PC-3 (cell line): ENCODE measurements around the gene KCNE2. TPM values are rescaled to one million over a fixed set of nuclear protein-coding genes. Genes with fewer than 3 reads are reported as not detected.
A peak's percentile ranks its signal among the peaks of the same experiment; 100 is the strongest.

ENCODE experiments used
- ATAC-seq: fragments of 200-7000 bp; cut with Tn5 transposase; 2 replicates; pipeline ENCODE4 v1.9.1; 2020; ENCODE audit warnings: mild to moderate bottlenecking, moderate library complexity
- BruUV-seq: library from RNA; stranded (reverse); fragments of 400-500 nt; replicated peaks from 2 replicates; lab custom pipeline; 2021; lab: Mats Ljungman, UMichigan
- CTCF ChIA-PET: fragments of 300-600 bp; sonication (Branson Sonifier 250); formaldehyde crosslinking; loops from one replicate; lab custom pipeline; 2022; ENCODE audit warnings: antibody characterized with exemption; lab: Charles Lee
- POLR2A ChIA-PET: fragments of 300-600 bp; sonication (Branson Sonifier 250); formaldehyde crosslinking; loops from one replicate; lab custom pipeline; 2022; ENCODE audit warnings: antibody characterized with exemption; ENCODE audit not compliant: unreplicated experiment; lab: Charles Lee
- DNase-seq: peaks from one replicate; pipeline ENCODE4 v3.0.0-alpha.2; 2015
- H2AFZ ChIP-seq: fragments of 300-600 bp; sonication (generic); 2 replicates; pipeline ENCODE4 v1.6.0; 2016; ENCODE audit warnings: antibody characterized with exemption, low read length
- H3F3A ChIP-seq: fragments of 300-600 bp; sonication (generic); one replicate; pipeline ENCODE4 v1.6.0; 2017; ENCODE audit warnings: antibody characterized with exemption, low read length, control low read depth, mild to moderate bottlenecking; ENCODE audit not compliant: unreplicated experiment
- H3K27ac ChIP-seq: fragments of 300-600 bp; sonication (generic); 2 replicates; pipeline ENCODE4 v1.5.1; 2016; ENCODE audit warnings: mild to moderate bottlenecking, low read length
- H3K27me3 ChIP-seq: fragments of 300-600 bp; sonication (generic); 2 replicates; pipeline ENCODE4 v1.6.1; 2016; ENCODE audit warnings: low read length, mixed read lengths
- H3K36me3 ChIP-seq: fragments of 300-600 bp; sonication (generic); 2 replicates; pipeline ENCODE4 v1.6.1; 2016; ENCODE audit warnings: low read depth, mixed run types, low read length, mixed read lengths
- H3K4me1 ChIP-seq: fragments of 300-600 bp; sonication (generic); 2 replicates; pipeline ENCODE4 v1.5.1; 2016; ENCODE audit warnings: low read length; ENCODE audit not compliant: insufficient read depth
- H3K4me2 ChIP-seq: fragments of 300-600 bp; sonication (generic); 2 replicates; pipeline ENCODE4 v1.6.0; 2016; ENCODE audit warnings: low read length
- H3K4me3 ChIP-seq: fragments of 300-600 bp; sonication (generic); 2 replicates; pipeline ENCODE4 v1.5.1; 2016; ENCODE audit warnings: mild to moderate bottlenecking, low read length, mixed read lengths
- H3K79me2 ChIP-seq: fragments of 300-600 bp; sonication (generic); 2 replicates; pipeline ENCODE4 v1.6.1; 2017; ENCODE audit warnings: low read length, mixed read lengths
- H3K9ac ChIP-seq: fragments of 300-600 bp; sonication (generic); 2 replicates; pipeline ENCODE4 v1.6.0; 2016; ENCODE audit warnings: mild to moderate bottlenecking, low read length
- H3K9me2 ChIP-seq: fragments of 300-600 bp; sonication (generic); replicated peaks from 2 replicates; pipeline ENCODE4 v1.6.1; 2016; ENCODE audit warnings: mixed run types, low read length, mixed read lengths
- H3K9me3 ChIP-seq: fragments of 300-600 bp; sonication (generic); 2 replicates; pipeline ENCODE4 v1.6.1; 2016; ENCODE audit warnings: low read length, mixed read lengths
- H4K20me1 ChIP-seq: fragments of 300-600 bp; sonication (generic); 2 replicates; pipeline ENCODE4 v1.6.1; 2016; ENCODE audit warnings: low read length, mixed read lengths
- EZH2 ChIP-seq: fragments of 300-600 bp; sonication (generic); IDR thresholded peaks from one replicate; pipeline ENCODE4 v1.6.1; 2017; ENCODE audit warnings: antibody characterized with exemption, mild to moderate bottlenecking, low read length; ENCODE audit not compliant: unreplicated experiment
- EZH2phosphoT487 ChIP-seq: fragments of 300-600 bp; sonication (generic); IDR thresholded peaks from 2 replicates; pipeline ENCODE4 v1.6.1; 2018; ENCODE audit warnings: mild to moderate bottlenecking, antibody characterized with exemption, low read length, borderline replicate concordance
- intact Hi-C: fragments of 100-400 bp; cut with micrococcal nuclease; formaldehyde crosslinking; loops from 2 replicates; pipeline ENCODE4 v1.9.0; 2023
- total RNA-seq: library from RNA; depleted of rRNA; stranded (reverse); fragments of >200 nt; gene quantifications from 2 replicates; pipeline ENCODE4 v1.2.3, GENCODE V29; 2014
- TF ChIP-seq, protein P1 (sequence below): fragments of 300-600 bp; sonication (generic); conservative IDR thresholded peaks from 2 replicates; pipeline ENCODE4 v1.5.1; 2017; ENCODE audit warnings: antibody characterized with exemption, low read depth, mild to moderate bottlenecking, low read length

KCNE2 gene
- total RNA-seq, 1 experiment from 2014 or later, result not detected

DNA sequence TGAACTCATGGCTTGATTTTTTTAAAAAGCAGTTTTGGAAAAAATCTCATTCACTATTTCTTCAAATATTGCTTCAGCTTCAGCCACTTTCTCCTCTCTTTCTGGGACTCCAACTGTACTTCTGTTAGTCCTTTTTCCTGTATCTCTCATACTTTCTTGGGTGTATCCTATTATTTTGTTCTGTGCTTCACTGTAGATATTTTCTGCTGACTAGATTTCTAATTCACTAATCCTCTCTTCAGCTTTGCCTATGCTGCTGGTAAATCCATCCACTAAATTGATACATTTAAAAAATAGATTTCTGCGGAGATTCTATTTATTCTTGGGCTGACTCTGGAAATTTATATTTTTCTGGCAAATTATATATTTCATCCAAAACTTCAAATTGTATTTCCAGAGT, 4.9 kb upstream of the KCNE2 start:
- Histone ChIP-seq H4K20me1 (no peaks in the 10 kb centered on the region), H2AFZ (no peak overlapping the region), H3K9me3 (no peaks in the 10 kb centered on the region), H3K27me3 (peaks cover 9% of the 10 kb centered on the region), H3K4me2 (no peak overlapping the region), H3K9me2 (no peaks in the 10 kb centered on the region), H3F3A (no peaks in the 10 kb centered on the region), H3K9ac (no peak overlapping the region), H3K4me3 (no peak overlapping the region), H3K36me3 (no peaks in the 10 kb centered on the region), H3K79me2 (no peaks in the 10 kb centered on the region), H3K27ac (no peak overlapping the region), H3K4me1 (no peaks in the 10 kb centered on the region)
- ChIA-PET CTCF (no interaction called here), POLR2A (no interaction called here)
- TF ChIP-seq EZH2 (no peak), EZH2phosphoT487 (no peak)
- TF ChIP-seq, protein P1, sequence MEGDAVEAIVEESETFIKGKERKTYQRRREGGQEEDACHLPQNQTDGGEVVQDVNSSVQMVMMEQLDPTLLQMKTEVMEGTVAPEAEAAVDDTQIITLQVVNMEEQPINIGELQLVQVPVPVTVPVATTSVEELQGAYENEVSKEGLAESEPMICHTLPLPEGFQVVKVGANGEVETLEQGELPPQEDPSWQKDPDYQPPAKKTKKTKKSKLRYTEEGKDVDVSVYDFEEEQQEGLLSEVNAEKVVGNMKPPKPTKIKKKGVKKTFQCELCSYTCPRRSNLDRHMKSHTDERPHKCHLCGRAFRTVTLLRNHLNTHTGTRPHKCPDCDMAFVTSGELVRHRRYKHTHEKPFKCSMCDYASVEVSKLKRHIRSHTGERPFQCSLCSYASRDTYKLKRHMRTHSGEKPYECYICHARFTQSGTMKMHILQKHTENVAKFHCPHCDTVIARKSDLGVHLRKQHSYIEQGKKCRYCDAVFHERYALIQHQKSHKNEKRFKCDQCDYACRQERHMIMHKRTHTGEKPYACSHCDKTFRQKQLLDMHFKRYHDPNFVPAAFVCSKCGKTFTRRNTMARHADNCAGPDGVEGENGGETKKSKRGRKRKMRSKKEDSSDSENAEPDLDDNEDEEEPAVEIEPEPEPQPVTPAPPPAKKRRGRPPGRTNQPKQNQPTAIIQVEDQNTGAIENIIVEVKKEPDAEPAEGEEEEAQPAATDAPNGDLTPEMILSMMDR, result no peak
- intact Hi-C loops, result no loop called here
- no TSS peak for BruUV-seq
- no peak for ATAC-seq
- no peak for DNase-seq

DNA sequence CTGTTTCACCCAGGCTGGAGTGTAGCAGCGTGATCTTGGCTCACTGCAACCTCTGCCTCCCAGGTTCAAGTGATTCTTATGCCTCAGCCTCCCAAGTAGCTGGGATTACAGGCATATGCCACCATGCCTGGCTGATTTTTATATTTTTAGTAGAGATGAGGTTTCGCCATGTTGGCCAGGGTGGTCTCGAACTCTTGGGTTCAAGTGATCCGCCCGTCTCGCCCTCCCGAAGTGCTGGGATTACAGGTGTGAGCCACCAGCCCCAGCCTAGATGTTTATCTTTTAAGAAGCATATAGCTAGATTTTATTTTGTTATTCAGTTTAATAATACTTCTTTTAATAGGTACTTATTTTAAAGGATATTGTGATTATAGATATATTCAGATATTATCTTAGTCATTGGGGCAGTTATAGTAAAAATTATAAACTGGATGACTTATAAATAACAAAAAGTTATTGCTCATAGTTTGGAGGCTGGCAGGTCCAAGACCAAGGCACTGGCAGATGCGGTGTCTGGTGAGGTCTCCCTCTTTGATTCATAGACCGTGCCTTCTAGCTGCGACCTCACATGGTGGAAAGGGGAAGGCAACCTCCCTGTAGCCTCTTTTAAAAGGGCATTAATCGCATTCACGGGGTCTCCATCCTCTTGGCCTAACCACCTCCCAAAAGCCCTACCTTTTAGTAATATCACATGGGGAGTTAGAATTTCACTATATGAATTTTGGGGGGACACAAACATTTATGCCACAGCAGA, 3.1 kb upstream of the KCNE2 start:
- TF ChIP-seq EZH2phosphoT487, result no peak
- no peak for TF ChIP-seq EZH2
- TF ChIP-seq, protein P1, result peak; percentile 29; the same call in 1 of the 2 replicates
- Histone ChIP-seq H3K9me2 (no peaks in the 10 kb centered on the region), H3F3A (no peaks in the 10 kb centered on the region), H3K4me2 (no peak overlapping the region), H3K27me3 (no peaks in the 10 kb centered on the region), H3K4me3 (no peak overlapping the region), H3K4me1 (no peaks in the 10 kb centered on the region), H4K20me1 (no peaks in the 10 kb centered on the region), H3K27ac (no peak overlapping the region), H3K79me2 (no peaks in the 10 kb centered on the region), H3K9ac (no peak overlapping the region), H2AFZ (no peak overlapping the region), H3K36me3 (no peaks in the 10 kb centered on the region), H3K9me3 (no peaks in the 10 kb centered on the region)
- POLR2A ChIA-PET, result no interaction called here
- BruUV-seq, result no TSS peak
- peak; percentile 15 for DNase-seq
- CTCF ChIA-PET, result interaction anchor here (0.9 kb wide), 1 partner anchor 436 kb away, joined by 4 read pairs; no protein-coding TSS in a partner anchor
- peak; percentile 54 for ATAC-seq
- intact Hi-C loops, result no loop called here

GRCh38 chr21:34362136-34362444, 1.7 kb upstream of the KCNE2 start:
- peak overlapping the region; percentile 88 for H2AFZ ChIP-seq
- DNase-seq (no peak), ATAC-seq (no peak)
- no peak overlapping the region for H3K27ac ChIP-seq
- POLR2A ChIA-PET, result no interaction called here
- no peaks in the 10 kb centered on the region for H3K4me1 ChIP-seq
- no peak overlapping the region for H3K9ac ChIP-seq
- H4K20me1 ChIP-seq, result no peaks in the 10 kb centered on the region
- CTCF ChIA-PET, result interaction anchor here (0.6 kb wide), 1 partner anchor 1627 kb away, joined by 3 read pairs; no protein-coding TSS in a partner anchor
- H3K9me2 ChIP-seq, result no peaks in the 10 kb centered on the region
- H3K36me3 ChIP-seq, result no peaks in the 10 kb centered on the region
- peak overlapping the region; percentile 82 for H3K4me2 ChIP-seq
- intact Hi-C loops, result no loop called here
- H3K9me3 ChIP-seq, result no peaks in the 10 kb centered on the region
- H3K27me3 ChIP-seq, result no peaks in the 10 kb centered on the region
- H3K79me2 ChIP-seq, result no peaks in the 10 kb centered on the region
- no TSS peak for BruUV-seq
- TF ChIP-seq EZH2, result no peak
- TF ChIP-seq, protein P1, result peak; percentile 23
- H3F3A ChIP-seq, result no peaks in the 10 kb centered on the region
- no peak overlapping the region for H3K4me3 ChIP-seq
